DOHH2 (cell line): ENCODE measurements around the gene NCAM2.

Source experiments
- EZH2phosphoT487 ChIP-seq: fragments of 200-600 bp; sonication (generic); IDR thresholded peaks from 2 replicates; pipeline ENCODE4 v1.6.1; 2017; ENCODE audit warnings: borderline replicate concordance, mild to moderate bottlenecking, antibody characterized with exemption, low read length, moderate library complexity, mixed read lengths
- TF ChIP-seq, protein P1 (sequence below): fragments of 200-600 bp; sonication (generic); IDR thresholded peaks from one replicate; pipeline ENCODE4 v1.5.1; 2014; ENCODE audit warnings: antibody characterized with exemption, mild to moderate bottlenecking, low read depth, low read length; ENCODE audit not compliant: poor library complexity, severe bottlenecking

DNA sequence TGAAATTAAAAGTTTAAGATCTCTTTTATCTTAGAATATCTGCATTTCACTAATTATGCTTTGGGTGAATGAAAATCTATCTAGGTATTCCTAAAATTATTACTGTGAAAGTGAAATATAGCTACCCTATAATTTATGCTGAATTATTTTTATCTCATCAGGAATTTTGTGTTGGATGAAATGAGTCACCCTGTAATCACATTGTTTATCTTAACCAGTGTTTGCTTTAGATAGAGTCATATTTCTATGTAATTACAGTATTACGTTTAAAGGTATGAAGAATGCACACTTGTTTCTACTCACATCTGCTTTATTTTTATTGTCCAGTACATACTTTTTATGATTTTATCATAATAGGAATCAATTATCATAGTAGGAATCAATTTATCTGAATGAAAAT is 249.2 kb downstream of the NCAM2 start:
- TF ChIP-seq, protein P1, sequence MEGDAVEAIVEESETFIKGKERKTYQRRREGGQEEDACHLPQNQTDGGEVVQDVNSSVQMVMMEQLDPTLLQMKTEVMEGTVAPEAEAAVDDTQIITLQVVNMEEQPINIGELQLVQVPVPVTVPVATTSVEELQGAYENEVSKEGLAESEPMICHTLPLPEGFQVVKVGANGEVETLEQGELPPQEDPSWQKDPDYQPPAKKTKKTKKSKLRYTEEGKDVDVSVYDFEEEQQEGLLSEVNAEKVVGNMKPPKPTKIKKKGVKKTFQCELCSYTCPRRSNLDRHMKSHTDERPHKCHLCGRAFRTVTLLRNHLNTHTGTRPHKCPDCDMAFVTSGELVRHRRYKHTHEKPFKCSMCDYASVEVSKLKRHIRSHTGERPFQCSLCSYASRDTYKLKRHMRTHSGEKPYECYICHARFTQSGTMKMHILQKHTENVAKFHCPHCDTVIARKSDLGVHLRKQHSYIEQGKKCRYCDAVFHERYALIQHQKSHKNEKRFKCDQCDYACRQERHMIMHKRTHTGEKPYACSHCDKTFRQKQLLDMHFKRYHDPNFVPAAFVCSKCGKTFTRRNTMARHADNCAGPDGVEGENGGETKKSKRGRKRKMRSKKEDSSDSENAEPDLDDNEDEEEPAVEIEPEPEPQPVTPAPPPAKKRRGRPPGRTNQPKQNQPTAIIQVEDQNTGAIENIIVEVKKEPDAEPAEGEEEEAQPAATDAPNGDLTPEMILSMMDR: no peak
- no peak for TF ChIP-seq EZH2phosphoT487
